Tibial nerve (tissue), 4 donors: ENCODE data around the gene GUCA2B. TPM values are rescaled to one million over a fixed set of nuclear protein-coding genes. Genes with fewer than 3 reads are reported as not detected.

Experiments
- DNase-seq, 2 donors: peaks; one replicate each; pipeline ENCODE4 v3.0.0-alpha.2; 2019; ENCODE audit warnings: low spot score in 2 of 2
- H3K27ac ChIP-seq, 4 donors: fragments of 200-600 bp; sonication (generic) in 3 of 4; one replicate each; pipeline ENCODE4 v1.5.1; 2017 to 2019; ENCODE audit warnings: mild to moderate bottlenecking in 1 of 4
- H3K27me3 ChIP-seq, 2 donors: fragments of 200-600 bp; sonication (generic) in 1 of 2; one replicate each; pipeline versions ENCODE4 v1.5.1 to v1.6.0; 2017 to 2019
- H3K36me3 ChIP-seq, 3 donors: fragments of 200-600 bp; sonication (generic); one replicate each; pipeline ENCODE4 v1.5.1; 2018 to 2019
- H3K4me1 ChIP-seq, 4 donors: fragments of 200-600 bp; sonication (generic) in 3 of 4; one replicate each; pipeline ENCODE4 v1.5.1; 2017 to 2019
- H3K4me3 ChIP-seq, 4 donors: fragments of 200-600 bp; sonication (generic) in 3 of 4; one replicate each; pipeline ENCODE4 v1.5.1; 2017 to 2019; ENCODE audit warnings: mild to moderate bottlenecking in 1 of 4, moderate library complexity in 1 of 4
- H3K9me3 ChIP-seq, 4 donors: fragments of 200-600 bp; sonication (generic) in 3 of 4; one replicate each; pipeline ENCODE4 v1.5.1; 2017 to 2019
- EP300 ChIP-seq, 2 donors: sonication (generic); formaldehyde crosslinking; IDR thresholded peaks; one replicate each; pipeline ENCODE4 v1.6.1; 2017; ENCODE audit warnings: antibody characterized with exemption in 2 of 2, mild to moderate bottlenecking in 1 of 2
- POLR2A ChIP-seq, 2 donors: fragments of 450-650 bp; IDR thresholded peaks; one replicate each; pipeline ENCODE4 v1.6.1; 2017; ENCODE audit warnings: antibody characterized with exemption in 2 of 2, mild to moderate bottlenecking in 2 of 2, moderate library complexity in 2 of 2
- WGBS, 2 donors: methylation state at CpG; one replicate each; pipeline ENCODE4 v1.1.5; 2018; 5-methylcytosine and 5-hydroxymethylcytosine counted together
- total RNA-seq, 4 donors: library from RNA; depleted of rRNA; stranded (reverse); fragments of >200 nt; gene quantifications; one replicate each; pipeline ENCODE4 v1.1.0, GENCODE V29; 2016
- TF ChIP-seq, protein P1 (sequence below), 5 experiments: fragments of 200-600 bp in 3 of 5; fragments of 450-650 bp in 2 of 5; sonication (generic) in 3 of 5; IDR thresholded peaks; one replicate each; pipeline ENCODE4 v1.5.1; 2016 to 2019; ENCODE audit warnings: antibody characterized with exemption in 5 of 5, mild to moderate bottlenecking in 3 of 5, moderate library complexity in 2 of 5

Gene GUCA2B
- total RNA-seq, 4 donors from 2014 or later = not detected

GRCh38 chr1:42140191-42140590, 13.0 kb upstream of the GUCA2B start:
- Histone ChIP-seq H3K36me3 (no peaks in the 10 kb centered on the region), H3K27me3 (peaks cover 0 to 28% of the 10 kb centered on the region in 2 donors), H3K4me1 (no peaks in the 10 kb centered on the region), H3K9me3 (no peaks in the 10 kb centered on the region), H3K27ac (no peak overlapping the region), H3K4me3 (no peak overlapping the region)
- WGBS, 2 donors = 99 to 100% methylated on average over 2 of the region's 2 CpGs
- TF ChIP-seq, protein P1, sequence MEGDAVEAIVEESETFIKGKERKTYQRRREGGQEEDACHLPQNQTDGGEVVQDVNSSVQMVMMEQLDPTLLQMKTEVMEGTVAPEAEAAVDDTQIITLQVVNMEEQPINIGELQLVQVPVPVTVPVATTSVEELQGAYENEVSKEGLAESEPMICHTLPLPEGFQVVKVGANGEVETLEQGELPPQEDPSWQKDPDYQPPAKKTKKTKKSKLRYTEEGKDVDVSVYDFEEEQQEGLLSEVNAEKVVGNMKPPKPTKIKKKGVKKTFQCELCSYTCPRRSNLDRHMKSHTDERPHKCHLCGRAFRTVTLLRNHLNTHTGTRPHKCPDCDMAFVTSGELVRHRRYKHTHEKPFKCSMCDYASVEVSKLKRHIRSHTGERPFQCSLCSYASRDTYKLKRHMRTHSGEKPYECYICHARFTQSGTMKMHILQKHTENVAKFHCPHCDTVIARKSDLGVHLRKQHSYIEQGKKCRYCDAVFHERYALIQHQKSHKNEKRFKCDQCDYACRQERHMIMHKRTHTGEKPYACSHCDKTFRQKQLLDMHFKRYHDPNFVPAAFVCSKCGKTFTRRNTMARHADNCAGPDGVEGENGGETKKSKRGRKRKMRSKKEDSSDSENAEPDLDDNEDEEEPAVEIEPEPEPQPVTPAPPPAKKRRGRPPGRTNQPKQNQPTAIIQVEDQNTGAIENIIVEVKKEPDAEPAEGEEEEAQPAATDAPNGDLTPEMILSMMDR (IDR thresholded peaks at IDR 0.05) = no peak
- TF ChIP-seq POLR2A (IDR thresholded peaks at IDR 0.05) = no peak
- DNase-seq = no peak

- TF ChIP-seq, protein P1 (IDR thresholded peaks at IDR 0.05) = no peak
- TF ChIP-seq POLR2A (IDR thresholded peaks at IDR 0.05) (no peak), EP300 (IDR thresholded peaks at IDR 0.05) (no peak)
- WGBS, 2 donors = 85 to 88% methylated on average over 5 of the region's 5 CpGs
- Histone ChIP-seq H3K9me3 (no peaks in the 10 kb centered on the region), H3K4me3 (no peak overlapping the region), H3K27me3 (peaks cover 0 to 41% of the 10 kb centered on the region in 2 donors), H3K36me3 (no peaks in the 10 kb centered on the region), H3K4me1 (peaks cover 0 to 7% (median 0%) of the 10 kb centered on the region in 4 donors), H3K27ac (no peak overlapping the region)
- DNase-seq = no peak
These were observed 11.2 kb upstream of the GUCA2B start for GRCh38 chr1:42141978-42142377.

DNA sequence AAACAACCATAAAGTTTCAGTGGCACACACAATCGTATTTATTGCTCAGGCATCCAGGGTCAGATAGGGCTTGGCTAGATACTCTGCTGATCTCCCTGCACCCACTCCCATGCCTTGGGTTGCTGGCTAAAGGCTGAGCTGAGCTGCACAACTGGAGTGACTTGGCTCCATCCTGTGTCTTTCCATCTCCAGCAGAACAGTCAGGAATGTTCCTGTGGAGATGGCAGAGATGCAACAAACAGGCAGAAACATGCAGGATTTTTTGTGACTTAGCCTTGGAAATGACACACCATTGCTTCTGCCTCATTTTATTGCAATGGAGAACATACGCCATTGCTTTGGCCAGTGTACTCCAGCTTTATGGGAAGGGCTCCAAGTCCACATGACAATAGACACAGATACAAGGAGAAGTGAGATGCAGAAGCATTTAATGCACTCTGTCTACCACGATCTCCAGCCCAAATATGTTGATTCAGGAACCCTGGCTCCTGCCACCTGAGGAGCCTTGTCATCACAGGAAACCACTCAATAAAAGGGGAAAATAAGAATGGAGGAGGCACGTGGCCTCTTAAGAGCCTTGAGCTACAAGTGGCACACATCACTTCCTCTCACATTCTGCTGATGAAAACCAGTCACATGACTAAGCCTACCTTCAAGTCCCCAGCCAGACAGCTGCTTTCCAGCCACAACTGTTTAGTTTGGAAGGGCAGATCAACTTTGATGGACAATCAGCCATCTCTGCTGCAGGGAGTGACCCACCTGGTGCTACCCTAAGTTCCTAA, 10.1 kb upstream of the GUCA2B start:
- TF ChIP-seq, protein P1 (IDR thresholded peaks at IDR 0.05) = no peak
- no peak for TF ChIP-seq POLR2A (IDR thresholded peaks at IDR 0.05)
- Histone ChIP-seq H3K4me1 (peaks cover 0 to 7% (median 0%) of the 10 kb centered on the region in 4 donors), H3K27me3 (peaks cover 0 to 52% of the 10 kb centered on the region in 2 donors), H3K4me3 (no peak overlapping the region), H3K9me3 (no peaks in the 10 kb centered on the region), H3K36me3 (no peaks in the 10 kb centered on the region), H3K27ac (no peak overlapping the region)
- WGBS, 2 donors = 46 to 53% methylated on average over 4 of the region's 4 CpGs
- no peak for DNase-seq

GRCh38 chr1:42143896-42144710, 9.1 kb upstream of the GUCA2B start:
- TF ChIP-seq POLR2A (IDR thresholded peaks at IDR 0.05) (no peak), EP300 (IDR thresholded peaks at IDR 0.05) (no peak)
- TF ChIP-seq, protein P1 (IDR thresholded peaks at IDR 0.05) = no peak
- Histone ChIP-seq H3K36me3 (no peaks in the 10 kb centered on the region), H3K9me3 (no peaks in the 10 kb centered on the region), H3K27me3 (peaks cover 0 to 58% of the 10 kb centered on the region in 2 donors), H3K4me3 (no peak overlapping the region), H3K27ac (no peak overlapping the region), H3K4me1 (peaks cover 0 to 7% (median 0%) of the 10 kb centered on the region in 4 donors)
- WGBS, 2 donors = 38 to 47% methylated on average over 13 of the region's 13 CpGs
- DNase-seq = no peak
